ENCODE measurements around the gene MBTD1.

DNA sequence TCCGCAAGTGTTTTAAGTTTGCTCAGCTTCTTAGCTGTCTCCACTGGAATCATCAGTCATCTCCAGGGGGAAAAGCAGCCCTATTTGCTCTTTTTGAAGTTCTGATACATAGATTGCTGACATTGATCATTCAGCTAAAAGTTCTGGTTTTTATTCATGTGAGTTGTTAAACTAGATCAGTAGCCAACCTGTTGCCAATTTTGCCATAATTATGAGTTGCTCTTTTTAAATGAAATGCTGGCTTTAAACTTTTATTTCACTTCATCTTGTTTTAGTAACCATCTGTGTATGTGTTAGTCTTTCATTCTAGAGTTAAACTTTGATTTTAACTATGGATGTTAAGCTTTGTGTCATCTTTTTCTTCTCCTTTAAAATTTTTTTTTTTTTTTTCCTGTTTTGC lies 13.0 kb upstream of the MBTD1 start:
- TF ChIP-seq, protein P1, sequence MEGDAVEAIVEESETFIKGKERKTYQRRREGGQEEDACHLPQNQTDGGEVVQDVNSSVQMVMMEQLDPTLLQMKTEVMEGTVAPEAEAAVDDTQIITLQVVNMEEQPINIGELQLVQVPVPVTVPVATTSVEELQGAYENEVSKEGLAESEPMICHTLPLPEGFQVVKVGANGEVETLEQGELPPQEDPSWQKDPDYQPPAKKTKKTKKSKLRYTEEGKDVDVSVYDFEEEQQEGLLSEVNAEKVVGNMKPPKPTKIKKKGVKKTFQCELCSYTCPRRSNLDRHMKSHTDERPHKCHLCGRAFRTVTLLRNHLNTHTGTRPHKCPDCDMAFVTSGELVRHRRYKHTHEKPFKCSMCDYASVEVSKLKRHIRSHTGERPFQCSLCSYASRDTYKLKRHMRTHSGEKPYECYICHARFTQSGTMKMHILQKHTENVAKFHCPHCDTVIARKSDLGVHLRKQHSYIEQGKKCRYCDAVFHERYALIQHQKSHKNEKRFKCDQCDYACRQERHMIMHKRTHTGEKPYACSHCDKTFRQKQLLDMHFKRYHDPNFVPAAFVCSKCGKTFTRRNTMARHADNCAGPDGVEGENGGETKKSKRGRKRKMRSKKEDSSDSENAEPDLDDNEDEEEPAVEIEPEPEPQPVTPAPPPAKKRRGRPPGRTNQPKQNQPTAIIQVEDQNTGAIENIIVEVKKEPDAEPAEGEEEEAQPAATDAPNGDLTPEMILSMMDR (IDR thresholded peaks at IDR 0.05), result no peak
- TF ChIP-seq POLR2A (IDR thresholded peaks at IDR 0.05), result no peak
